ENCODE results near the gene MAG. TPM values are rescaled to one million over a fixed set of nuclear protein-coding genes. Genes with fewer than 3 reads are reported as not detected.

MAG gene
- total RNA-seq, 4 donors from 2014 or later, result 0.65 to 2.4 (median 1.2) TPM; not detected in 1

DNA sequence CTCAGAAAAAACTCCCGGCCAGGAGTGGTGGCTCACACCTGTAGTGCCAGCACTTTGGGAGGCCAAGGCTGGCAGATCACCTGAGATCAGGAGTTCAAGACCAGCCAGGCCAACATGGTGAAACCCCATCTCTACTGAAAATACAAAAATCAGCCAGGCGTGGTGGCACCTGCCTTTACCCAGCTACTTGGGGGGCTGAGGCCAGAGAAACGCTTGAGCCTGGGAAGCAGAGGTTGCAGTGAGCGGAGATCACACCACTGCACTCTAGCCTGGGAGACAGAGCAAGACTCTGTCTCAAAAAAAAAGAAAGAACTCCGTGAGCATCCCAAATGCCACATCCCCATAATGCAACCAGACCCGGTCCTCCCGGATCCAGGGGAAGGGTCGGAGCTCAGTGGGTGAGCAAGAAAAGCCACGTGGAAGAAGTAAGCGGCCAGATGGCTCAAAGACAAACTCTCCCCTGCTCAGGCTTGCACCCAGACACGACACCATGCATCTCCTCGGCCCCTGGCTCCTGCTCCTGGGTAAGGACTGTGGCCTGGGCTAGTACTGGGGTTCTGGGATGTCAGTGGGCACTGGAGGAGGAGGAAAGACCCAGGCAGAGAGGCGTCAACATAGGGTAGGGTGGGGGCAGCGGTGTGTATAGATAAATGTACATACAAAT, 39.7 kb downstream of the MAG start:
- DNase-seq (ENCODE audit: extremely low spot score), result no peak
- intact Hi-C loops (cut with DNase I), result no loop called here
- no peak overlapping the region for H3K27ac ChIP-seq (replicated peaks in 1 of 4)
- no peaks in the 10 kb centered on the region for H3K4me1 ChIP-seq
- TF ChIP-seq POLR2A (IDR thresholded peaks at IDR 0.05; ENCODE audit: low read depth) (no peak), POLR2AphosphoS5 (IDR thresholded peaks at IDR 0.05) (no peak), EP300 (IDR thresholded peaks at IDR 0.05) (no peak)
- TF ChIP-seq, protein P1, sequence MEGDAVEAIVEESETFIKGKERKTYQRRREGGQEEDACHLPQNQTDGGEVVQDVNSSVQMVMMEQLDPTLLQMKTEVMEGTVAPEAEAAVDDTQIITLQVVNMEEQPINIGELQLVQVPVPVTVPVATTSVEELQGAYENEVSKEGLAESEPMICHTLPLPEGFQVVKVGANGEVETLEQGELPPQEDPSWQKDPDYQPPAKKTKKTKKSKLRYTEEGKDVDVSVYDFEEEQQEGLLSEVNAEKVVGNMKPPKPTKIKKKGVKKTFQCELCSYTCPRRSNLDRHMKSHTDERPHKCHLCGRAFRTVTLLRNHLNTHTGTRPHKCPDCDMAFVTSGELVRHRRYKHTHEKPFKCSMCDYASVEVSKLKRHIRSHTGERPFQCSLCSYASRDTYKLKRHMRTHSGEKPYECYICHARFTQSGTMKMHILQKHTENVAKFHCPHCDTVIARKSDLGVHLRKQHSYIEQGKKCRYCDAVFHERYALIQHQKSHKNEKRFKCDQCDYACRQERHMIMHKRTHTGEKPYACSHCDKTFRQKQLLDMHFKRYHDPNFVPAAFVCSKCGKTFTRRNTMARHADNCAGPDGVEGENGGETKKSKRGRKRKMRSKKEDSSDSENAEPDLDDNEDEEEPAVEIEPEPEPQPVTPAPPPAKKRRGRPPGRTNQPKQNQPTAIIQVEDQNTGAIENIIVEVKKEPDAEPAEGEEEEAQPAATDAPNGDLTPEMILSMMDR (IDR thresholded peaks at IDR 0.05), result no peak
- WGBS, result 88% methylated on average over 14 of the region's 14 CpGs
- no peaks in the 10 kb centered on the region for H3K9me3 ChIP-seq
- H3K27me3 ChIP-seq, result peaks cover 0 to 67% (median 0%) of the 10 kb centered on the region in 4 donors
- H3K36me3 ChIP-seq, result no peaks in the 10 kb centered on the region
- H3K4me3 ChIP-seq, result no peak overlapping the region

DNA sequence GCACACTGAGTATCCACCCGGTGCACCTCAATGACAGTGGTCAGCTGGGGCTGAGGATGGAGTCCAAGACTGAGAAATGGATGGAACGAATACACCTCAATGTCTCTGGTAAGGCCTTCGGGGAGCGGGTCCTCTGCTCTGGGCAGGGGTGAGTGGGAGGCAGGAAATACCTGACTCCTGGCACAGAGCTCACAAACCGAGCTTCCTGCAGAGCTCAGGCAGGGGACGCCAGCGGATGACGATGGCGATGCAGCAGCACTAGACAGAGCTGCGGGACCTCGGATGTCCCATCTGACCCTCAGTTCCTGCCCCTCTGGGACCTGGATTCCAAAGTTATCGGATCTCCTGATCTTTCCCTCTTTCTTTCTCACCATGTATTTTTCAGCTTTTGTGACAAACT, 40.9 kb downstream of the MAG start:
- Histone ChIP-seq H3K9me3 (no peaks in the 10 kb centered on the region), H3K27ac (replicated peaks in 1 of 4) (no peak overlapping the region), H3K27me3 (peaks cover 0 to 69% (median 0%) of the 10 kb centered on the region in 4 donors), H3K36me3 (no peaks in the 10 kb centered on the region), H3K4me1 (no peaks in the 10 kb centered on the region), H3K4me3 (no peak overlapping the region)
- 70% methylated on average over 11 of the region's 12 CpGs for WGBS
- TF ChIP-seq POLR2A (IDR thresholded peaks at IDR 0.05; ENCODE audit: low read depth) (no peak), EP300 (IDR thresholded peaks at IDR 0.05) (no peak), POLR2AphosphoS5 (IDR thresholded peaks at IDR 0.05) (no peak)
- TF ChIP-seq, protein P1 (IDR thresholded peaks at IDR 0.05), result no peak
- DNase-seq (ENCODE audit: extremely low spot score), result no peak
- intact Hi-C loops (cut with DNase I), result no loop called here

DNA sequence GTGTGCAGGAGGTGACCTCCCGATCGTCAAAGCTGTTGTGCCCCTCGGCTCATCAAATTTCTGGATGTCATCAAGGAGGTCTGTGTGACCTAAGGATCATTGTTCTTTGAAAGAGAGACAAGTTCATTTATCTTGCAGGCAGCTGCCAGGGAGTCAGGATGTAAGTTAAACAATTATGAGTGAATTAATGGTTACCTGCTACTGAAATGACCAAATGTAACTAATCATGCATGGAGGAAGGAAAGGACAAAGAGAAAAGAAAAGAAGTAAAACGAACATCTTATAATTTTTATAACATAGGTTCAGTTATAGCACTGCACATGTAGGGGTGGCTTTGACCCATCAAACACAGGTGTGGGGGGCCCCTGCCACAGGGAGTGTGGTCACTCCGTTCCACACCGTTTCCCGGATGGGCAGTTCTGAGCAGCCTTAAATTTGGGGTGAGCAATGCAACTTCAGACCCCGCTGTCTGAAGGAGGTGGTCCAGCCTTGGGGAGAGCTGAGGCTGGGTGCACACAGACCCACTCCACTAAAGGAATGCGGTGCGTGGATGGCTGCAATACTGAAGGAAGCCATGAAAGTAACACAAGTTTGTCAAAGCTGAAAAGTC, 42.3 kb downstream of the MAG start:
- no peak overlapping the region for H3K27ac ChIP-seq (replicated peaks in 1 of 4)
- H3K4me3 ChIP-seq, result no peak overlapping the region
- WGBS, result 79% methylated on average over 10 of the region's 10 CpGs
- no peak for TF ChIP-seq POLR2A (IDR thresholded peaks at IDR 0.05; ENCODE audit: low read depth)
- TF ChIP-seq, protein P1 (IDR thresholded peaks at IDR 0.05), result no peak
- TF ChIP-seq POLR2AphosphoS5 (IDR thresholded peaks at IDR 0.05), result no peak
- TF ChIP-seq EP300 (IDR thresholded peaks at IDR 0.05), result no peak
- no peaks in the 10 kb centered on the region for H3K4me1 ChIP-seq
- H3K36me3 ChIP-seq, result no peaks in the 10 kb centered on the region
- DNase-seq (ENCODE audit: extremely low spot score), result no peak
- H3K27me3 ChIP-seq, result peaks cover 0 to 63% (median 0%) of the 10 kb centered on the region in 4 donors
- H3K9me3 ChIP-seq, result no peaks in the 10 kb centered on the region
- intact Hi-C loops (cut with DNase I), result no loop called here

- Histone ChIP-seq H3K36me3 (no peaks in the 10 kb centered on the region), H3K4me3 (no peak overlapping the region), H3K27me3 (peaks cover 0 to 54% (median 0%) of the 10 kb centered on the region in 4 donors), H3K4me1 (no peaks in the 10 kb centered on the region), H3K27ac (replicated peaks in 1 of 4) (no peak overlapping the region), H3K9me3 (no peaks in the 10 kb centered on the region)
- WGBS, result 90% methylated on average over 16 of the region's 21 CpGs
- DNase-seq (ENCODE audit: extremely low spot score), result no peak
- TF ChIP-seq EP300 (IDR thresholded peaks at IDR 0.05) (no peak), POLR2A (IDR thresholded peaks at IDR 0.05; ENCODE audit: low read depth) (no peak), POLR2AphosphoS5 (IDR thresholded peaks at IDR 0.05) (no peak)
- TF ChIP-seq, protein P1 (IDR thresholded peaks at IDR 0.05), result no peak
- intact Hi-C loops (cut with DNase I), result no loop called here
Observed at GRCh38 chr19:35336166-35336955, 44.4 kb downstream of the MAG start.

Measured in esophagus muscularis mucosa (tissue), 4 donors.